ENCODE measurements around the gene NBPF4.
"Not testable (repeated sequence)": the region's sequence is repeated elsewhere in the genome, so short reads cannot be mapped to it uniquely, and the experiment has no call there.

The NBPF4 gene, protein sequence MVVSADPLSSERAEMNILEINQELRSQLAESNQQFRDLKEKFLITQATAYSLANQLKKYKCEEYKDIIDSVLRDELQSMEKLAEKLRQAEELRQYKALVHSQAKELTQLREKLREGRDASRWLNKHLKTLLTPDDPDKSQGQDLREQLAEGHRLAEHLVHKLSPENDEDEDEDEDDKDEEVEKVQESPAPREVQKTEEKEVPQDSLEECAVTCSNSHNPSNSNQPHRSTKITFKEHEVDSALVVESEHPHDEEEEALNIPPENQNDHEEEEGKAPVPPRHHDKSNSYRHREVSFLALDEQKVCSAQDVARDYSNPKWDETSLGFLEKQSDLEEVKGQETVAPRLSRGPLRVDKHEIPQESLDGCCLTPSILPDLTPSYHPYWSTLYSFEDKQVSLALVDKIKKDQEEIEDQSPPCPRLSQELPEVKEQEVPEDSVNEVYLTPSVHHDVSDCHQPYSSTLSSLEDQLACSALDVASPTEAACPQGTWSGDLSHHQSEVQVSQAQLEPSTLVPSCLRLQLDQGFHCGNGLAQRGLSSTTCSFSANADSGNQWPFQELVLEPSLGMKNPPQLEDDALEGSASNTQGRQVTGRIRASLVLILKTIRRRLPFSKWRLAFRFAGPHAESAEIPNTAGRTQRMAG

DNA sequence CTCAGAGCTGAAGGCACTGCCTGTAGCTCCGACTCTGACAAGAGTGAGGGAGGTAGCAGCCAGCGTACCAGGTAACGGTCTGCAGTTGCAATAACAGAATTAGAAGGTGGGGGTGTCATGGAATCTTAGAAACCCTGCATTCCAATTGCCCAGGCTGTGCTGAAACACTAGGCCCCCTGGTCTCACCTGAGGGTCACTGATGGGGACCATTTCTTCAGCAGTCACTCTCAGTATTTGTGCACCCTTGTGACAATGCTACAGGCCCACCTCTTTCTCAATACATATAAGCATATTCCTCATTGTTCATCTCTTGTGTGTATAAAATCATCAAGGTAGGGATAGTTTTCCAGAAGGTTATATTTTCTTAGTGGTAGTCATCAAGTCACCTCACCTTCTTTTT, at the start of gene NBPF4:
Gene NBPF4 (minus strand): TSS at position 101 of the 400 bp plus-strand sequence. CDS start 315 bp downstream, outside the sequence.
- DNase-seq (ENCODE audit: low read depth): not testable (repeated sequence)

DNA sequence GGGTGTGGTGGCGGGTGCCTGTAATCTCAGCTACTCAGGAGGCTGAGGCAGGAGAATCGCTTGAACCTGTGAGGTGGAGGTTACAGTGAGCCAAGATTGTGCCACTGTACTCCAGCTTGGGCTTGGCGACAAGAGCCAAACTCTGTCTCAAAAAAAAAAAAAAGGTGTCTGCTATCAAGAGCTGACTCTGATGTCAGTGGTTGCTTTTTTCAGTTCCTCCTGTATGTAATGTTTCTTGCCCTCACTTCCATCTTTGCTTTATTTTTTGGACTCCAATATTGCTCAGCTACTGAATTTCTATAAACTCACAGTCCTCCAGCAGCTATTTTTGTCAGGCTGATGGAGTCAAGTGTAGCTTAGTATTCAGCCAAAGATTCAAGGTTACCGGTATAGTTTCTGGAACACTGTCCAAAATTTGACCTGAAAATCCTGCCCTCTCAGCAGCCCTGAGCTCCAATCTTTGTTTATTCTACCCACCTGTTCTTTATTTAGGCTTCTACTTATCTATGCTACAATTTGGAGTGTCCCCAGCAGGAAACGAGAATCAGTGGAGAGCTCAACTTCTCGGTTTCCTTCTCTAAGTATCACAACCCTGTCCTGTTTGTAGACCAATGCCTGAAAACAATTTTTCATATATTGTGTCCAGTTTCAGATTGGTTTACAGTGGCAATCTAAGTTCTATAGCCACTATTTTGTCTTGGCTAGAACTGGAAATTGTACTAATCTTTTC, 38.8 kb upstream of the NBPF4 start:
- not testable (repeated sequence) for DNase-seq (ENCODE audit: low read depth)

DNA sequence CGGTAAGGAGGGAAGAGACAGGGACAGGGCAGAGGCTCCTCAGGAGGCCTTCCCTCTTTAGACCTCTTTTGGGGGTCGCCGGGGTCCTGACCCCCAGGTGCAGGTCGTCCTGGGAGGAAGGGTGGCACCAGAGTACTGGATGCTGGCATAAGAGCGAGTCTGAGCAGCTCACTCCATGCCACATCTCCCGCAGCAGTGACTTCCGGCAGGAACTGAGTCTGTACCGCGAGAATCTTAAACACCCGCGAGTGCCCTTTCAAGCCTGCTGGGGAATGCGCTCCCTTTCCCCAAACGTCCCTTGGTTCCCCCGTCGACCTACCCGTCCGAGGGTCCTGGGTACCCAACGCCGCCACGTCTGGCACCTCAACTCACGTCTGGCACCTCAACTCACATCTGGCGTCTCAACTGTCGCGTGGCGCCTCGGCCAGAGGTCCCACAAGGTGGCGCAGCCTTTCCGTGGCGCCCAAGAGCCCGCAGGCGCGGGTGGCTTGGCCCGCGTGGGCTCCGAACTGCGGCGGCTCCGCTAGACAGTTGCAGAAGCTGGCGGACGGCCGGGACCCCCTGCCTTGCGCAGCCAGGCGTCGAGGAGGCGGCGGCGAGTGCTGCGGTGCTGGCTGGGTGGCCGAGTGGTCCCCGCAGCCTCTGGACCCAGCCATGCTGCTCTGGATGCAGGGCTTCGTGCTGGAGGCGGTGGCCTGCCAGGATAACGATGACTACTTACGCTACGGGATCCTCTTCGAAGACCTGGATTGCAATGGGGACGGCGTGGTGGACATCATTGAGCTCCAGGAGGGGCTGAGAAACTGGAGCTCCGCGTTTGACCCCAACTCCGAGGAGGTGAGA, 28.8 kb upstream of the NBPF4 start:
- not testable (repeated sequence) for DNase-seq (ENCODE audit: low read depth)

DNA sequence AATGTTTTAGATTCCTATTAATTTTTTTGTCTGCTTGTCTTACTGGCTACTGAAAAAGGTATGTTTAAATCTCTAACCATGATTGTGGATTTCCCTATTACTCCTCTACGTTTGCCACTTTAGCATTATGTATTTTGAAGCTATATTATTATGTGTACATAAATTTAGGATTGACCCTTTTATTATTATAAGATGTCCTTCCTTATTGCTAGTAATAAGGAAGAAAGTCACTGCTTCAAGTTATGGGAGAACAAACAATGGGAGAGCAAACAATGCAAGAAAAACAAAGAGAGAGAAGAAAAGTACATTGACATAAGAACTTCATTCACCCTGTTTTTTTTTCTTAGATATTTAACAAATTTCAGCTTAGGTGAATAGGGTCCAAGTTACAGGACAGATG, 23.2 kb upstream of the NBPF4 start:
- not testable (repeated sequence) for DNase-seq (ENCODE audit: low read depth)

DNA sequence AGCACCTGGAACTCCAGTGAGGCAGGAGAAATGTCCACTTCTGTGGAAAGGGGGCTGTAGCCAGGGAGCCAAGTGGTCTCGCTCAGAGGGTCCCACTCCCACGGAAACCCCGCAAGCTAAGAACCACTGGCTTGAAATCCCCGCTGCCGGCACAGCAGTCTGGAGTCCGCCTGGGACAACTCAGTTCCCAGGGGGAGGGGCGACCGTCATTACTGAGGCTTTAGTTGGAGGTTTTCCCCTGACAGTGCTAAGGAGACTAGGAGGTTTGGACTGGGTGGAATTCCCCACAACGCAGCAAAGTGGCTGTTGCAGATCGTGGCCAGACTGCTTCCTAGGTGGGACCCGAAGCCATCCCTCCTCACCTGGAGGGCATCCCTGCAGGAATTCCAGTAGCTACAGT, 18.1 kb upstream of the NBPF4 start:
- DNase-seq (ENCODE audit: low read depth): not testable (repeated sequence)

DNA sequence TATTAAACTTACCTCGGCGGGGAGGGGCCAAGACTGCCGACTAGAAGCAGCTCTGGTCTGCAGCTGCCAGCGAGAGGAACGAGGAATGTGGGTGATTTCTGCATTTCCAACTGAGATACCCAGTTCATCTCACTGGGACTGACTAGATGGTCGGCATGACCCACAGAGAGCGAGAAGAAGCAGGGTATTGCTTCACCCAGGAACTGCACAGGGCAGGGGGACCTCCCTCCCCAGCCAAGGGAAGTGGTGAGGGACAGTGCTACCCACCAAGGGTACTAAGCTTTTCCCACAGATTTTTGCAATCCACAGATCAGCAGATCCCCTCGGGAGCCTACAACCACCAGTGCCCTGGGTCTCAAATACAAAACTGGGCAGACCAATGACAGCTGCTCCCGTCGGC, 17.6 kb upstream of the NBPF4 start:
- DNase-seq (ENCODE audit: low read depth): not testable (repeated sequence)

DNA sequence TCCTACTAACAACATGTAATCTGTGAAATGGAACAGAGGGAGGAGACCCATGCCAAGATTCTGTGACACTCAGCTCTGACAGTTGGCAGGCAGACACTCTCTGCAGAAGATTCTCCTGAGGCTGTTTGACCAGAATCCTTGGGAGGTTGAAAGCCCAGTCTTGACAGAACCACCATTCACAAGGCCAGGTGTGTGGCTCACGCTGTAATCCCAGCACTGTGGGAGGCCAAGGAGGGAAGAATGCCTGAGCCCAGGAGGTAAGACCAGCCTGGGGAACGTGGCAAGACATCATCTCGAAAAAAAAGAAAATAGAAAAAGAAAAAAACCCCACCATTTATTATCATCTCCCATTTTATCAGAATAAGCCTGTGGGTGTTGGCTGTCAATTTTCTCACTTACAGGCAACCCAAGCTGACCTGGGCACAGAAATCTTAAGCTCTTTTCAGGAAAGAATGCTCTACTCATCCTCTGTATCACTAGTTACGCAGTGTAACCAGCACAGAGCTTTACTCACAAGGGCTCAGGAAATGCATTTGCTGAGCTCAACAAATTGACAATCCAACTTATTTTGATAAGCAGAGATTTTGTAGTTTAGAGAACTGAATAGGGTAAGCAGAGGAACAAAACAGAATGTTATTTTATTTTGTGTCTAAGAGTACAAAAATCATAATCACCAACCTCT, 16.8 kb upstream of the NBPF4 start:
- DNase-seq (ENCODE audit: low read depth): not testable (repeated sequence)

DNA sequence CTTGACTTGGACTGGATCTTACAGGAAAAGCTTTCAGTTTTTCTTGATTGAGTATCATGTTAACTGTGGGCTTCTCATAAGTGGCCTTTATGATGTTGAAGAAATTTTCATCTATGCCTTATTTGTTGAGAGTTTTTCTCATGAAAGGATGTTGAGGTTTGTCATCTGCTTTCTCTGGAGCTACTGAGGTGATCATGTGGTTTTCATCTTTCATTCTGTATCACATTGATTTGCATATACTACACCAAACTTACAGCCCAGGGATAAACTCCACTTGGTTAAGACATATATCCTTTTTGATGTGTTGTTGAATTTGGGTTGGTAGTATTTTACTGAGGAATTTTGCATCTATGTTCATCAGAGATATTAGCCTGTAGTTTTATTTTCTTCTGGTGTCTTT, 11.6 kb upstream of the NBPF4 start:
- DNase-seq (ENCODE audit: low read depth): not testable (repeated sequence)

DNA sequence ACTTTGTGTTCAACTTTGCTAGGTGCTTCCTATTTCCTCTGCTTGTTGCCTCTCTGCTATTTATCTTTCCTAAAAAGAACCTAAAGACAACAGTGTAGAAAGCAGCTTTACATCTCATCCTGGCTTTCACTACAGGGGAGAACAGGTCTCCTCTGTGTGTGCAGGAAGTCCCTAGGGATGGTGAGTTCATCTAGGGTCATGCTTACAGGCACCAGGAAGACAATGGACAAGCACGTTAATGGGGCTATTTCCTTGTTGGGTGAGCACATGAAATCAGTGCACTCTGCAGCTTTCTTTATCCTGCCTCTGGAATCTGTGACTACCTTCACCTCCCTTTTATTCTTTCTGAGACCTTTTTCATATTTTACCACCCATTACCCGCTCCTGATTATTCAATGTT, 4.5 kb downstream of the NBPF4 start:
- not testable (repeated sequence) for DNase-seq (ENCODE audit: low read depth)

DNA sequence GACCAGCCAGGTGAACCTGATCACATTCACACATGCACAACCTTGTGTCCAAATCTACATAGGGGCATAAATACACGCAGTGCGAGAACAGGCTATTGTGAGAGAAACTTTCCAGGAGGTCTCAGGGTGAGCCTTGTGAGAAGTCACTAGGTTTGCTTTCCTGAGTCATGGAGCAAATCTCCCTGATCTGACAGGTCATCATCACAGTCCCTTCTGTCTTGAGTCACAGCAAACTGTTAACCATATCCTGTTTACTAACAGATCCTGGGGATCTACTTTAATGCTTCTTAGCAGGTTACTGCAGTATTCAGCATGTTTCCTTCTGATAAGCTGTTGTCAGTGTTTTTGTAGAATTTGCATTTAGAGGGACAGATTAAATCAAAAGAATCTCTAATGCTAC, 8.6 kb downstream of the NBPF4 start:
- not testable (repeated sequence) for DNase-seq (ENCODE audit: low read depth)

DNA sequence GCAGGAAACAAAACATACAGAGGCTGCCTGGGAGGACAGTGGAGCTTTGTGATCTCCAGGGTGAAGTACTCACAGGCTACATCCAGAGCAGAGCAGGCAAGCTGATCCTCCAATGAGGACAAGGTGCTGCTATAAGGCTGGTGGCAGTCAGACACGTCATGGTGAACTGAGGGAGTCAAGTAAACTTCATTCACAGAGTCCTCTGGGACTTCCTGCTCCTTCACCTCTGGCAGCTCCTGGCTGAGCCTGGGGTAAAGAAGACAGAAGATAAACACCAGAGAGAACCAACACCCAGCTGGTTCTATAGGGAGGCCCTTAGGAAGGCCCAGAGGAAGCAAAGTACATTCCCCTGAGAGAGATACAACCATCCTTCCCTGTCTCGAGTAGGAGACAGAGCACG, 11.7 kb downstream of the NBPF4 start:
- DNase-seq (ENCODE audit: low read depth): not testable (repeated sequence)

DNA sequence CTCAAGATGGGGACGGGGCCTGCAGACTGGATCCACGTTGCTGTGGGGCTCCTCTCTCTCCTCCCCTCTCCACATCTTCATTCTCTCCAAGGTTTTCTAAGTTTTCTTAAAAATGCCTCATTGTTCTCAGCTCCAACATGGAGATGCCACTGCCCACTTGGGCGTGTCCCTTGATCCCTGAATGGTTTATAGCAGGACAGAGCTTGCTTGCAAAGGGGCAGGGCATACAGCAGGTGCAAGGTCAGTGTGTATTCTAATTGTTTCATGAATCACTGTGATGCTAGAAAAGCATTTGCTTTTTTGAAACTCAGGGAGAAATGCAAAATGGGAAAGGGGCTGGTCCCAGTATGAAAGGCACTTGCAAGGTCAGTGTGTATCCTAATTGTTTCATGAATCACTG, 13.9 kb downstream of the NBPF4 start:
- DNase-seq (ENCODE audit: low read depth): not testable (repeated sequence)

DNA sequence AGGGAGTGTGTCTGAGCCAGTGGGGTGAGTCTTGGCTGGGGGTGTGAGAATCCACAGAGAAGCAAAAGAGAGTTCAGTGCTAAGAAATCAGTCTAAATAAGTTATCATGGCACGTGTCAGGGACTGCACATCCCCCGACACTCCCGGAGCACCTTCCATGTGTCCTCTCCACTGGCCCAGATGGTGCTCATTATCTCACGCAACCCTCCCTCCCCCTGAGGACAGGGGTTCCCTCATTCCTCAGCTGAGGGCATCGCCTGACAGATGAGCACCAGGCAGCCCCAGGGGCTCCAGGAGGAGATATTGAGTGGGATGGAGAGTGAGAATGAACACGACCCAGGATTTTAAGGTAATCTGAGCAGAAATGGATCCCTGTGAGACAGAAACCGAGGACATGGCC, 16.1 kb downstream of the NBPF4 start:
- DNase-seq (ENCODE audit: low read depth): not testable (repeated sequence)

DNA sequence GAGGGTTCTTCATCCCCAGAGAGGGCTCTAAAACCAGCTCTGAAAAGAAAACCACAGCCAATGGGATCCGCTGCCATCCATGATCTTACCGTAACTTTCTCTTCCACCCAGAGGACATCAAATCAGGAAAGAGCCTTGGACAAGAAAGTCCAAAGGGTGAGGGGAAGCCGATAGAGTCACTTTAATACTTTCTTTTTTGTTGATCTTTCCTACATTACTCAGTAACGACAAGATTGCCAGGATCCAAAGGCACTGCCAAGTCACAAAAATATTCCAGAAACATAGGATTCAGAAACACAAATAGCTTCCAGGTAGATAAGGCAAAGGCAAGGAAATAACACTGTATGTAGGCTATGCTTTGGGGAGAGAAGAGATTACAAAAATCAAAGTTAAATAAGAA, 17.0 kb downstream of the NBPF4 start:
- not testable (repeated sequence) for DNase-seq (ENCODE audit: low read depth)

DNA sequence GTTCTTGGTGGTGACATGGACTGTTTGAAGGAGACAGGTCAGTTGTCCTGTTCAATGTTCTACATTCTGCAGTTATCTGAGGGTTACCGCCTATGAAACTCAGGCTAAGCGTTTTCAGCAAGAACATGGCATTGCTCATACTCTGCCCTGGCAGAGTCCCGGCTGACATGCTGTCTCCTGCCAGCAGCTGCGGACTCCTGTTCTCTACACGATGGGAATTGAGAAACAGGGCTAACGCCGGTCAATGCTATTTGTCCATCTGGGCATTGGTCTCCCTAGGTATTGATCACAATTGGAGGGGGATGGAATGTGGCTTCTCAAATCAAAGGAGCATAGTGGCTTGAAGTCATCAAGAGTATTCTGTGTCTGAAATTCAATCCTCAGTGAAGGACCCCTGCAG, 20.6 kb downstream of the NBPF4 start:
- DNase-seq (ENCODE audit: low read depth): not testable (repeated sequence)

DNA sequence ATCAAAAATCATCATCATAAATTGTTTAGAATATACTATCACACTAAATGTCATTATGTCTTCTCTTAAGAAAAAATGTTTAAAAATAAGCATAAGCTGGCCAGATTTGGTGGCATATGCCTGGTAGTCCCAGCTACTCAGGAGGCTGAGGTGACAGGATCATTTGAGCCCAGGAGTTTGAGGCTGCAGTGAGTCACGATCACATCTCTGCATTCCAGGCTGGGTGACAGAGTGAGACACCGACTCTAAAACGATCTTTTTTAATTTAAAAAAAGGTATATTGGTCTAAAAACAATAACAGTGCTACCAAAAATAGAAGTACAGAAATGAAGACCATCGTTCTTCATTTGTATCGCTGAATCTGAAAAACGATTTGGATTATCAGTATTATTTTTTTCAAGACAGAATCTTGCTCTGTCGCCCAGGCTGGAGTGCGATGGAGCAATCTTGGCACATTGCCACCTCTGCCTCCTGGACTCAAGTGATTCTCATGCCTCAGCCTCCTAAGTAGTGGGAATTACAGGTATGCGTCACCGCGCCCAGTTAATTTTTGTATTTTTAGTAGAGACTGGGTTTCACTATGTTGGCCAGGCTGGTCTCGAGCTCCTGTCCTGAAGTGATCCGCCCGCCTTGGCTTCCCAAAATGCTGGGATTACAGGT, 26.2 kb downstream of the NBPF4 start:
- not testable (repeated sequence) for DNase-seq (ENCODE audit: low read depth)

DNA sequence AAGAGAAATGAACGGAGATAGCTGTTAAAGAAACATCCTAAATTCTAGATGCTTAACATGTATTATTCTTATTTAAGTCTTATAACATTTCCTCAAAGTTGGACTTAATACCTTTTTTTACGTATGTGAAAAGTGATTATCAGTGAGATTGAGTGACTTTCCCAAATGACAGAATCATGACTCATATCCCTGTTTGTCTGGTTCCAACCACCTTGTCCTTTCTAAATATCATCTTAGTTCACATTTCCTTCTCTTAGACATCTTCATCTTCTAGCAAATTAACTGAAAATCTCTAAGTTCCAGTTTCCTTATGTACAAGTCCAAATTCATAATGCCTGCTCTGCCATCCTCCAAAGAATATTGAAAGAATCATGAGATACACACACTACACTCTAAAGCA, 26.9 kb downstream of the NBPF4 start:
- DNase-seq (ENCODE audit: low read depth): not testable (repeated sequence)

DNA sequence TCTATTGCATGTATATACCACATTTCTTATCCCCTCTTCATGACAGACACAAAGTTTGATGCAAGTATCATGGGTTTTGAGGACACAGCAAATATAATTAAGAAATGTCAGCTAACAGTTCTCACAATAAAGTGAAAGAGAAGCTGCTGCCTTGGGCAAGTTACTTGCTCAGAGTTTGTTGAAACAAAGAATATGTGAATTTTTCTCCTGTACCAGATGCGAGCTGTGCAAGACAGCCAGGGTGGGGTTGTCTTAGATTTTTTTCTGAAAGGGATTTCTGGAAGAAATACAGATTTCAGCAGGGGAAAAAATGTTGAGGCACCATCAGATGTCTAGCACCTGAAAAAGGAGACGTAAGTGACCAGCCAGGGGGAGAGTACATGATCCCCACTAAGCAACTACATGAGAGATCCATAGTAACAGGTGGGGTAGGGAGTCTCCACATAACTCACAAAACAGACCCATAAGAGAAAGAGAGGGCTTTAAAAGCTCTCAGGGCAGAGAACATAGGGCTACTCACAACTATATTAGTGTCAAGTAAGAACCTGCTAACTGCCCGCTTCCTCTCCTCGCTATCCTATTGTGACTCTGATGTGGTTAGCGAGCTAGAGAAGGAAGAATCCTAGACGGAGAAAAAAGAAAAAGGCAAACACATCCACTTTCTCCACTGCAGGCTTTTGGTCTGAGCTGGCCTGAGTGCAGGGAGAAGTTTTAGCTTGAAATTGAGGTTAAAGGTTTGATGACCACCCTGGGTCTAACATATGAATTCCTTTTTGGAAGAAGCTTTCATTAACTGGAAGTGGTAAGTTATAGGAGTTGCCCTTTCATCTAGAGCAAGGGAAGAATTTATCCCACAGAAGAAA, 27.6 kb downstream of the NBPF4 start:
- not testable (repeated sequence) for DNase-seq (ENCODE audit: low read depth)

DNA sequence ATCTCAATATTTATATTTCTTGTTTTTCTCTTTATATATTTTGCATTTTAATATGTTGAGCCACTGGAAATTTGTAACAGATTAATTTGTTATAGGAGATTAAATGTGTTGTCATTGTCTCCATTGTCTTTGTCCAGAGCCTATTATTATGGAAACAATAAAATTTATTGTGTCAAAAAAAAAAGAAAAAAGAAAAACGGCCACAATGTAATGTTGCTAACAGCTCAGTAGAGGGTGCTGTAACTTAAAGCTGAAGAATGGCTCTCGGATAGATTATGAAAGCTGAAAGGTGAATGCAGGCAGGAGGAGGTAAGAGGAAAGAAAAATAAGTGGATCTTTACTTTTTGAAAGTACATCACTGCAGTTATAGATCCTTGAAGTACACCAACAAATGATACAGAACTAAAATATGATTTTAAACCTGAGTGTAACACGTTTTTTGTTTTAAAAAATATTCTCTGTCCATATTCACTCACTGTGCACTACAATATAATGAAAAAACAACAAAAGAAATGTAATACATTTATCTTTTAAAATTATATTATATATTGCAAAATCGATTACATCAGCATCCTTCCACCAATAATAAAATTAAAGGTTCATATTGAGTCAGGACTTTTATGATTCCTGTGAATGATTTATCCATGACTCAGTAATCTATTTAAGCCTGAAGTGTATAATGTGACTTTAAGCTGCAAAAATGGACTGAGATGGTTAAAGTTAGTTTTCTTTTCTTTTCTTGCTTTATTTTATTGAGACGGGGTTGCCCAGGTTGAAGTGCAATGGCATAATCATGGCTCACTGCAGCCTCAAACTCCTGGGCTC, 29.0 kb downstream of the NBPF4 start:
- DNase-seq (ENCODE audit: low read depth): not testable (repeated sequence)
